CD4-positive, alpha-beta T cell treated with Interleukin-10 for 1 hour (primary cell): ENCODE measurements around the gene LPAR1.
"Not testable (repeated sequence)": the region's sequence is repeated elsewhere in the genome, so short reads cannot be mapped to it uniquely, and the experiment has no call there.

Experiments used
- DNase-seq: peaks from one replicate; pipeline ENCODE4 v3.0.0-alpha.2; 2020

LPAR1 gene

GRCh38 chr9:110911659-110912418, 126.4 kb downstream of the LPAR1 start:
- no peak for DNase-seq

GRCh38 chr9:110908894-110909293, 129.4 kb downstream of the LPAR1 start:
- DNase-seq, result no peak

GRCh38 chr9:110900917-110901316, 137.4 kb downstream of the LPAR1 start:
- DNase-seq, result no peak

GRCh38 chr9:110900456-110900855, 137.8 kb downstream of the LPAR1 start:
- DNase-seq, result no peak

GRCh38 chr9:110898866-110899265, 139.4 kb downstream of the LPAR1 start:
- no peak for DNase-seq

GRCh38 chr9:110898358-110898757, 139.9 kb downstream of the LPAR1 start:
- no peak for DNase-seq

- no peak for DNase-seq
Measured at GRCh38 chr9:110897943-110898342, 140.3 kb downstream of the LPAR1 start.

- no peak for DNase-seq
Measured at GRCh38 chr9:110895147-110895905, 142.9 kb downstream of the LPAR1 start.

- DNase-seq, result no peak
Measured at GRCh38 chr9:110894731-110895130, 143.5 kb downstream of the LPAR1 start.

- DNase-seq, result no peak
Measured at GRCh38 chr9:110892689-110893088, 145.6 kb downstream of the LPAR1 start.

GRCh38 chr9:110891760-110892159, 146.5 kb downstream of the LPAR1 start:
- no peak for DNase-seq

- no peak for DNase-seq
Measured at GRCh38 chr9:110890416-110890815, 147.9 kb downstream of the LPAR1 start.

- no peak for DNase-seq
Measured at GRCh38 chr9:110887276-110887675, 151.0 kb downstream of the LPAR1 start.

GRCh38 chr9:110886832-110887231, 151.4 kb downstream of the LPAR1 start:
- DNase-seq, result no peak

GRCh38 chr9:110880189-110880588, 158.1 kb downstream of the LPAR1 start:
- DNase-seq, result no peak

GRCh38 chr9:110877374-110877773, 160.9 kb downstream of the LPAR1 start:
- DNase-seq, result no peak

GRCh38 chr9:110876929-110877328, 161.3 kb downstream of the LPAR1 start:
- no peak for DNase-seq

GRCh38 chr9:110874963-110875674, 163.2 kb downstream of the LPAR1 start:
- peak; percentile 10 for DNase-seq

- DNase-seq, result no peak
Measured at GRCh38 chr9:110872920-110873319, 165.3 kb downstream of the LPAR1 start.

- DNase-seq, result no peak
Measured at GRCh38 chr9:110871736-110872135, 166.5 kb downstream of the LPAR1 start.

- no peak for DNase-seq
Measured at GRCh38 chr9:110869931-110870330, 168.3 kb downstream of the LPAR1 start.

- no peak for DNase-seq
Measured at GRCh38 chr9:110864011-110864410, 174.3 kb downstream of the LPAR1 start.

GRCh38 chr9:110861370-110862110, 176.7 kb downstream of the LPAR1 start:
- not testable (repeated sequence) for DNase-seq
